ENCODE results near the gene IFNAR2. TPM values are rescaled to one million over a fixed set of nuclear protein-coding genes. Genes with fewer than 3 reads are reported as not detected.

IFNAR2 gene
- total RNA-seq: 16.5 to 19.4 TPM (median 18.6 TPM) in 3 replicates
- long read RNA-seq, transcript IFNAR2-204 (9 exons, 1,389 nt): major isoform, 6 of 9 reads
- long read RNA-seq, partial matches to known transcripts: 0 of 9 reads
- long read RNA-seq, other reads (novel, unspliced or antisense): 2 of 9 reads

DNA sequence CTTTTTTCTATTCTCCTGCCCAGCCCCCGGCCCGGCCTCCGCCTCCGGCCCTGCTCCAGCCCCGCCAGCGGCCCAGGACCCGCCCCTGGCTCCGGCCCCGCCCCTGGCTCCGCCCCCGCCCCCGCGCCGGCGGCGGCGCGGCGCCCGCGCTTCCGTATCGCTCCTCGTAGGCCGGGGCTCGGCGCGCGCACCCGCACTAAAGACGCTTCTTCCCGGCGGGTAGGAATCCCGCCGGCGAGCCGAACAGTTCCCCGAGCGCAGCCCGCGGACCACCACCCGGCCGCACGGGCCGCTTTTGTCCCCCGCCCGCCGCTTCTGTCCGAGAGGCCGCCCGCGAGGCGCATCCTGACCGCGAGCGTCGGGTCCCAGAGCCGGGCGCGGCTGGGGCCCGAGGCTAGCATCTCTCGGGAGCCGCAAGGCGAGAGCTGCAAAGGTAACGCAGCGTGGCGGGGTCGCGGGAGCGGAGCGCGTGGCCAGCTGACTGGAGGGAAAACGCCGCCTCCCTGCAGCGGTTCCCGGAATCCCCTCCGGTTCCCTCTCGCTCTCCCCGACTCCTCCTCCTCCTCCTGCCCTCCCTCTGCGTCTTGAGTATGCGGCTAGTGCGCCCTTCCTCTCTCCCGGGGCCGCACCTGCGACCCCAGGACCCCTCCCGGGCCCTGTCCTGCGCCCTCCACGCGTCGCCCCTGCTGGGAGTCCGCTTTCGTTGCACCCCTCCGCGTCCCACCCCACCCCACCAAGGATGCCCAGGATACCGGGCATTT, at the start of gene IFNAR2:
Gene IFNAR2 (plus strand): TSS at position 155 of the 761 bp plus-strand sequence. CDS start 11,985 bp downstream, outside the sequence.
- Mint-ChIP-seq H3K27me3 (ENCODE audit: low read depth) (no peaks in the 10 kb centered on the region), H3K27ac (ENCODE audit: unreplicated experiment) (peak within 1 kb of the TSS; percentile 76), H3K36me3 (ENCODE audit: low read depth) (no peaks in the 10 kb centered on the region), H3K4me1 (ENCODE audit: low read depth) (peaks cover 45% of the 10 kb centered on the region), H3K9me3 (ENCODE audit: low read depth) (no peaks in the 10 kb centered on the region), H3K4me3 (ENCODE audit: unreplicated experiment) (peak within 1 kb of the TSS; percentile 86)
- peak; percentile 92 for DNase-seq (ENCODE audit: low spot score)
- TF ChIP-seq, protein P1, sequence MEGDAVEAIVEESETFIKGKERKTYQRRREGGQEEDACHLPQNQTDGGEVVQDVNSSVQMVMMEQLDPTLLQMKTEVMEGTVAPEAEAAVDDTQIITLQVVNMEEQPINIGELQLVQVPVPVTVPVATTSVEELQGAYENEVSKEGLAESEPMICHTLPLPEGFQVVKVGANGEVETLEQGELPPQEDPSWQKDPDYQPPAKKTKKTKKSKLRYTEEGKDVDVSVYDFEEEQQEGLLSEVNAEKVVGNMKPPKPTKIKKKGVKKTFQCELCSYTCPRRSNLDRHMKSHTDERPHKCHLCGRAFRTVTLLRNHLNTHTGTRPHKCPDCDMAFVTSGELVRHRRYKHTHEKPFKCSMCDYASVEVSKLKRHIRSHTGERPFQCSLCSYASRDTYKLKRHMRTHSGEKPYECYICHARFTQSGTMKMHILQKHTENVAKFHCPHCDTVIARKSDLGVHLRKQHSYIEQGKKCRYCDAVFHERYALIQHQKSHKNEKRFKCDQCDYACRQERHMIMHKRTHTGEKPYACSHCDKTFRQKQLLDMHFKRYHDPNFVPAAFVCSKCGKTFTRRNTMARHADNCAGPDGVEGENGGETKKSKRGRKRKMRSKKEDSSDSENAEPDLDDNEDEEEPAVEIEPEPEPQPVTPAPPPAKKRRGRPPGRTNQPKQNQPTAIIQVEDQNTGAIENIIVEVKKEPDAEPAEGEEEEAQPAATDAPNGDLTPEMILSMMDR (IDR thresholded peaks at IDR 0.05): no peak

GRCh38 chr21:33185852-33186251, 43.9 kb upstream of the IFNAR2 start:
- H3K27ac Mint-ChIP-seq (ENCODE audit: unreplicated experiment): no peak overlapping the region
- no peaks in the 10 kb centered on the region for H3K36me3 Mint-ChIP-seq (ENCODE audit: low read depth)
- peaks cover 53% of the 10 kb centered on the region for H3K27me3 Mint-ChIP-seq (ENCODE audit: low read depth)
- no peaks in the 10 kb centered on the region for H3K4me1 Mint-ChIP-seq (ENCODE audit: low read depth)
- TF ChIP-seq, protein P1 (IDR thresholded peaks at IDR 0.05): no peak
- no peak overlapping the region for H3K4me3 Mint-ChIP-seq (ENCODE audit: unreplicated experiment)
- no peak for DNase-seq (ENCODE audit: low spot score)
- H3K9me3 Mint-ChIP-seq (ENCODE audit: low read depth): no peaks in the 10 kb centered on the region

- H3K27me3 Mint-ChIP-seq (ENCODE audit: low read depth): peaks cover 53% of the 10 kb centered on the region
- H3K4me1 Mint-ChIP-seq (ENCODE audit: low read depth): no peaks in the 10 kb centered on the region
- no peak overlapping the region for H3K4me3 Mint-ChIP-seq (ENCODE audit: unreplicated experiment)
- TF ChIP-seq, protein P1 (IDR thresholded peaks at IDR 0.05): no peak
- H3K27ac Mint-ChIP-seq (ENCODE audit: unreplicated experiment): no peak overlapping the region
- H3K9me3 Mint-ChIP-seq (ENCODE audit: low read depth): peaks cover 3% of the 10 kb centered on the region
- no peak for DNase-seq (ENCODE audit: low spot score)
- no peaks in the 10 kb centered on the region for H3K36me3 Mint-ChIP-seq (ENCODE audit: low read depth)
Measured at GRCh38 chr21:33187276-33187675, 42.5 kb upstream of the IFNAR2 start.

DNA sequence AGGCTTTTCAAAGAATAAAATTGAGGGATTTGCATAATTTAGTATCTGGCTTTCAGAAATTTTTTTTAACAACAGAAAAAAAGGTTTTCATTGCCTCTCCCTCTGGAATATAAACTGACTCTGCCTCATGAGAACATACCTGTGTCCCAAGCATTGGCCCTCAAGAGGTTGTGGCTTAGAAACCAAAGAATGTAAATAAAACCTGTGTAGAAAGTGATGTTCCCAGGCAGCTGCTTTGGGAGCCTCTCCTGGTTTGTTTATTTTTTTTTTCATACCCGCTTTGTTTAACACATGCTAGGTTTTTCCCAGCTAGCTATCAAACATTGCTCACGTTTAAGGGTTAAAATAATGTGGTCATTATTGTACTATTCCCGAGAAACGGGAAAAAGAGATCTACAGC, 40.5 kb upstream of the IFNAR2 start:
- TF ChIP-seq, protein P1 (IDR thresholded peaks at IDR 0.05): no peak
- Mint-ChIP-seq H3K36me3 (ENCODE audit: low read depth) (no peaks in the 10 kb centered on the region), H3K4me3 (ENCODE audit: unreplicated experiment) (no peak overlapping the region), H3K9me3 (ENCODE audit: low read depth) (peaks cover 3% of the 10 kb centered on the region), H3K4me1 (ENCODE audit: low read depth) (no peaks in the 10 kb centered on the region), H3K27me3 (ENCODE audit: low read depth) (peaks cover 48% of the 10 kb centered on the region), H3K27ac (ENCODE audit: unreplicated experiment) (no peak overlapping the region)
- no peak for DNase-seq (ENCODE audit: low spot score)

DNA sequence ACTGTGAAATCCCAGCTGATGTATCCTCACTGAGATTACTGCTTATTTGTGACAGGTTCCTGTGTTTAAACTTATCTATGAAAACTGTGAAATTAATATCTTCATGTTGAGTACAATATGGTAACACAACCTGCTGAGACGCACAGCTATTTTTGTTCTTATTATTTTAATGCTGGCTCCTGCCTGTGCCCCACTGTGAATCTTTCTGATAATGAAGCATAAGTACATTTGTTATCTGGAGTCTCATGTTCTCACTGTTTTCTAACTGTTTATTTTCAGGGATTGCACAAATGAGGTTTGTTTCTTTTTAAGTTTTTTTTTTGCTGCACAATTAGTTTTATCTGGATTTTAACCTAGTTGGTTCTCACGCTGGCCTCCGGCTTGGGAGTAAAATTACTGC, 39.9 kb upstream of the IFNAR2 start:
- Mint-ChIP-seq H3K4me3 (ENCODE audit: unreplicated experiment) (no peak overlapping the region), H3K27me3 (ENCODE audit: low read depth) (peaks cover 49% of the 10 kb centered on the region), H3K36me3 (ENCODE audit: low read depth) (no peaks in the 10 kb centered on the region), H3K27ac (ENCODE audit: unreplicated experiment) (no peak overlapping the region), H3K9me3 (ENCODE audit: low read depth) (peaks cover 3% of the 10 kb centered on the region), H3K4me1 (ENCODE audit: low read depth) (no peaks in the 10 kb centered on the region)
- TF ChIP-seq, protein P1 (IDR thresholded peaks at IDR 0.05): no peak
- no peak for DNase-seq (ENCODE audit: low spot score)
